ENCODE data around the gene DENND5A. TPM values are rescaled to one million over a fixed set of nuclear protein-coding genes. Genes with fewer than 3 reads are reported as not detected.

The DENND5A gene
- polyA plus RNA-seq, 3 donors: 24.4 to 291 (median 37.5) TPM

DNA sequence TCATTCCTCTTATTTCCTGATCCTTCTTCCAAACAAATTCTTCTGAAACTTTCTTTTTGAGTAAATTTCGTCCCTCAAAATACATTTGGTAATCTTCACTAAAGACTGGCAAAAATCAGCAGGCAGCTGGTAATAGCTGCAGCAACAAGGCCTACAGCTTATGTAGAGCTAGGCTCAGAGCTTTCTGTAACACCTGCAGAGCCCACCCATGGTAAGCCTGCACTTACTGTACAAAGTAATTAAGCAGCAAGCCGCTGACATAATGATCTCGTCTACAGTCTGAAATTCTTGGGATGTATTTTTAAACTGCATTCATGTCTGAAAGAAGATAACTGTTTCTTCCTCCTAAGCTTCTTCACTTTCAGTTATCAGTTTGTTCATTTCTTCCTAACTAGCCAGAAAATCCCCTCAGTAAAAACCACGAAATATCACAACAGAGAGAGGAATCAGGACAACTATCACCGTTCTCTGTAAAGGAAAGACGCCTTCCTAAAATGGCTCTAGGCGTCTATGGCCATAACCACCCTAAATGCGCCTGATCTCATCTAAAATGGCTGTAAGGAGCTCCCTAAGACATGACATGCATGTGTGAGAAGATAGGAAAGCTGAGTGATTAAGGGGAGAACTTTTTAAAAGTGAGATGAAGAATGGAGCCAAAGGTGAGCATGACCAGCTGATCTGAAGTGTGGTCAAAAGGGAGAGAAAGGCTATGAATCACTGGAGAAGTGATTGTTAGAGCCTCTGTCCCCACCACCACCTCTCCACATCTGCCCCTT, 56.2 kb downstream of the DENND5A start:
- Histone ChIP-seq H3K4me3 (replicated peaks in 1 of 3; ENCODE audit: low read depth in 2 of 3, low read length in 3 of 3) (no peak overlapping the region), H3K9me3 (replicated peaks in 1 of 2; ENCODE audit: control insufficient read depth in 1 of 2, insufficient read depth in 1 of 2, low read length in 2 of 2) (no peaks in the 10 kb centered on the region), H3K9ac (ENCODE audit: insufficient read depth, low read length, poor library complexity, severe bottlenecking) (no peak overlapping the region), H3K27ac (ENCODE audit: low read depth in 1 of 2, low read length in 2 of 2) (no peak overlapping the region), H3K4me2 (replicated peaks; ENCODE audit: extremely low read depth, low read length, poor library complexity, severe bottlenecking) (no peak overlapping the region), H2AFZ (ENCODE audit: insufficient read depth, low read depth, low read length, poor library complexity, severe bottlenecking) (no peak overlapping the region), H3K4me1 (ENCODE audit: control insufficient read depth in 1 of 2, insufficient read depth in 2 of 2, low read length in 2 of 2) (peaks cover 6 to 7% of the 10 kb centered on the region in 2 donors), H3K36me3 (replicated peaks in 1 of 2; ENCODE audit: control insufficient read depth in 1 of 2, insufficient read depth in 2 of 2, low read length in 2 of 2) (peaks cover 22 to 30% of the 10 kb centered on the region in 2 donors), H3K79me2 (ENCODE audit: insufficient read depth, low read length) (peaks cover 76% of the 10 kb centered on the region), H4K20me1 (ENCODE audit: insufficient read depth, low read length) (peaks cover 99% of the 10 kb centered on the region), H3K27me3 (ENCODE audit: control insufficient read depth in 2 of 2, insufficient read depth in 2 of 2, low read length in 2 of 2) (no peaks in the 10 kb centered on the region)
- Mint-ChIP-seq H3K27me3 (ENCODE audit: low read depth in 3 of 3) (no peaks in the 10 kb centered on the region), H3K27ac (peak overlapping the region in 2 of 7 donors; percentile 18 to 61), H3K4me3 (no peak overlapping the region), H3K9me3 (no peaks in the 10 kb centered on the region), H3K4me1 (peaks cover 35% of the 10 kb centered on the region), H3K36me3 (peaks cover 25 to 29% of the 10 kb centered on the region in 2 donors)
- WGBS (ENCODE audit: insufficient coverage): 42% methylated on average over 4 of the region's 8 CpGs
- TF ChIP-seq, protein P1, sequence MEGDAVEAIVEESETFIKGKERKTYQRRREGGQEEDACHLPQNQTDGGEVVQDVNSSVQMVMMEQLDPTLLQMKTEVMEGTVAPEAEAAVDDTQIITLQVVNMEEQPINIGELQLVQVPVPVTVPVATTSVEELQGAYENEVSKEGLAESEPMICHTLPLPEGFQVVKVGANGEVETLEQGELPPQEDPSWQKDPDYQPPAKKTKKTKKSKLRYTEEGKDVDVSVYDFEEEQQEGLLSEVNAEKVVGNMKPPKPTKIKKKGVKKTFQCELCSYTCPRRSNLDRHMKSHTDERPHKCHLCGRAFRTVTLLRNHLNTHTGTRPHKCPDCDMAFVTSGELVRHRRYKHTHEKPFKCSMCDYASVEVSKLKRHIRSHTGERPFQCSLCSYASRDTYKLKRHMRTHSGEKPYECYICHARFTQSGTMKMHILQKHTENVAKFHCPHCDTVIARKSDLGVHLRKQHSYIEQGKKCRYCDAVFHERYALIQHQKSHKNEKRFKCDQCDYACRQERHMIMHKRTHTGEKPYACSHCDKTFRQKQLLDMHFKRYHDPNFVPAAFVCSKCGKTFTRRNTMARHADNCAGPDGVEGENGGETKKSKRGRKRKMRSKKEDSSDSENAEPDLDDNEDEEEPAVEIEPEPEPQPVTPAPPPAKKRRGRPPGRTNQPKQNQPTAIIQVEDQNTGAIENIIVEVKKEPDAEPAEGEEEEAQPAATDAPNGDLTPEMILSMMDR (IDR thresholded peaks at IDR 0.05): no peak
- intact Hi-C loops (cut with micrococcal nuclease): no loop called here
- DNase-seq: no peak

DNA sequence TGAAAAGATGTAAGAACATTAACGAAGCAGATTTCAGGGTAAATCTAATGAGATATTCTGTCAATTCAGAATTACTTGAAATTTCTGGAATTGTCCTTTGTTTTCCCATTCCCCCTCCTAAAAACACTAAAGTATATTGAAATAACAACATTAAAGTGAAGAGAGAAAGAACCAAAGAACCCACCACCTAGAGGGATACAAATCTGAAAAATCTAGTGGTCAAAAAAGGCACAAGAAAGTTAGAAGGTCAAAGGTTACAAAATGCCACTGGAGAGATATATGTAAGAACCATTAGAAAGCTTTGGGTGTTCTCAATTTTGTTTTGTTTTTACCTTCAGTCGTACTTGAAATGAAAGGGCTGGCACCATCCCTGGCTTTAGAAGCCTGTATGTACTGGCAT, 57.9 kb downstream of the DENND5A start:
- no peak overlapping the region for H3K4me2 ChIP-seq (replicated peaks; ENCODE audit: extremely low read depth, low read length, poor library complexity, severe bottlenecking)
- Mint-ChIP-seq H3K27ac (no peak overlapping the region), H3K9me3 (no peaks in the 10 kb centered on the region), H3K4me1 (peaks cover 31% of the 10 kb centered on the region), H3K36me3 (peaks cover 40% of the 10 kb centered on the region in 2 donors), H3K4me3 (no peak overlapping the region), H3K27me3 (ENCODE audit: low read depth in 3 of 3) (no peaks in the 10 kb centered on the region)
- TF ChIP-seq, protein P1 (IDR thresholded peaks at IDR 0.05): no peak
- peaks cover 6 to 7% of the 10 kb centered on the region in 2 donors for H3K4me1 ChIP-seq (ENCODE audit: control insufficient read depth in 1 of 2, insufficient read depth in 2 of 2, low read length in 2 of 2)
- H3K36me3 ChIP-seq (replicated peaks in 1 of 2; ENCODE audit: control insufficient read depth in 1 of 2, insufficient read depth in 2 of 2, low read length in 2 of 2): peaks cover 36 to 47% of the 10 kb centered on the region in 2 donors
- no peak overlapping the region for H3K27ac ChIP-seq (ENCODE audit: low read depth in 1 of 2, low read length in 2 of 2)
- H3K9me3 ChIP-seq (replicated peaks in 1 of 2; ENCODE audit: control insufficient read depth in 1 of 2, insufficient read depth in 1 of 2, low read length in 2 of 2): no peaks in the 10 kb centered on the region
- H3K9ac ChIP-seq (ENCODE audit: insufficient read depth, low read length, poor library complexity, severe bottlenecking): no peak overlapping the region
- intact Hi-C loops (cut with micrococcal nuclease): no loop called here
- H3K4me3 ChIP-seq (replicated peaks in 1 of 3; ENCODE audit: low read depth in 2 of 3, low read length in 3 of 3): no peak overlapping the region
- H4K20me1 ChIP-seq (ENCODE audit: insufficient read depth, low read length): peaks cover 99% of the 10 kb centered on the region
- H2AFZ ChIP-seq (ENCODE audit: insufficient read depth, low read depth, low read length, poor library complexity, severe bottlenecking): no peak overlapping the region
- H3K79me2 ChIP-seq (ENCODE audit: insufficient read depth, low read length): peaks cover 61% of the 10 kb centered on the region
- no CpG with 5 or more reads among the region's 2 CpGs for WGBS (ENCODE audit: insufficient coverage)
- no peaks in the 10 kb centered on the region for H3K27me3 ChIP-seq (ENCODE audit: control insufficient read depth in 2 of 2, insufficient read depth in 2 of 2, low read length in 2 of 2)
- DNase-seq: no peak

All from CD14-positive monocyte (primary cell).